HEK293 (cell line): ENCODE results near the gene STX18.
"Not testable (repeated sequence)": the region's sequence is repeated elsewhere in the genome, so short reads cannot be mapped to it uniquely, and the experiment has no call there.

Source experiments
- GLI2 ChIP-seq: fragments of 450-650 bp; formaldehyde crosslinking; IDR thresholded peaks from 2 replicates; pipeline ENCODE4; 2017; ENCODE audit warnings: missing biosample characterization, missing genetic modification characterization, low read depth, borderline replicate concordance
- YY1 ChIP-seq: fragments of 450-650 bp; formaldehyde crosslinking; IDR thresholded peaks from 2 replicates; pipeline ENCODE4 v1.5.1; 2018; ENCODE audit warnings: missing biosample characterization, missing genetic modification characterization
- ZBTB48 ChIP-seq: fragments of 450-650 bp; formaldehyde crosslinking; IDR thresholded peaks from 2 replicates; pipeline ENCODE4 v1.5.1; 2016; ENCODE audit warnings: missing biosample characterization, missing genetic modification characterization
- TF ChIP-seq, protein P1 (sequence below): fragments of 450-650 bp; formaldehyde crosslinking; IDR thresholded peaks from 2 replicates; pipeline ENCODE4 v1.5.1; 2016; ENCODE audit warnings: missing biosample characterization, missing genetic modification characterization

DNA sequence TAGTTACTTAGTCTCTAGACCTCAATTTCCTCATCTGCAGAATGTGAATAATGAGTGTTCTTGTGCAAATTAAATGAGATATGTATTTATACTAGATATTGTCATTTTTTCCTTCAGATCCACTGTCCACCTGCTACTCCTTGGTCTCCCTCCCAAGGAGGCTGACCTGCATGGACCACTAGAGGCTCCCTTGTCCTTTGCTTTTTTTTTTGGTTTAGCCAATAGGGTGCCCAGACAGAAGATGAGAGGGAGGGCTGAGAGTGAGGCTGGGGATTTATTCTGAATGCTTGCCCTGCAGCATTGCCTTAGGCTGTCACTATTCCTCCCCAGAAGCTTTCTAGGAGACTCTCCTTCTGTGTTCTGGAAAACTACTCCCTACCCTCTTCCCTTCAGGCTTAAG lies 24.5 kb upstream of the STX18 start:
- not testable (repeated sequence) for TF ChIP-seq ZBTB48 (tag by site-specific recombination); YY1; GLI2 (tag by site-specific recombination)
- TF ChIP-seq, protein P1, sequence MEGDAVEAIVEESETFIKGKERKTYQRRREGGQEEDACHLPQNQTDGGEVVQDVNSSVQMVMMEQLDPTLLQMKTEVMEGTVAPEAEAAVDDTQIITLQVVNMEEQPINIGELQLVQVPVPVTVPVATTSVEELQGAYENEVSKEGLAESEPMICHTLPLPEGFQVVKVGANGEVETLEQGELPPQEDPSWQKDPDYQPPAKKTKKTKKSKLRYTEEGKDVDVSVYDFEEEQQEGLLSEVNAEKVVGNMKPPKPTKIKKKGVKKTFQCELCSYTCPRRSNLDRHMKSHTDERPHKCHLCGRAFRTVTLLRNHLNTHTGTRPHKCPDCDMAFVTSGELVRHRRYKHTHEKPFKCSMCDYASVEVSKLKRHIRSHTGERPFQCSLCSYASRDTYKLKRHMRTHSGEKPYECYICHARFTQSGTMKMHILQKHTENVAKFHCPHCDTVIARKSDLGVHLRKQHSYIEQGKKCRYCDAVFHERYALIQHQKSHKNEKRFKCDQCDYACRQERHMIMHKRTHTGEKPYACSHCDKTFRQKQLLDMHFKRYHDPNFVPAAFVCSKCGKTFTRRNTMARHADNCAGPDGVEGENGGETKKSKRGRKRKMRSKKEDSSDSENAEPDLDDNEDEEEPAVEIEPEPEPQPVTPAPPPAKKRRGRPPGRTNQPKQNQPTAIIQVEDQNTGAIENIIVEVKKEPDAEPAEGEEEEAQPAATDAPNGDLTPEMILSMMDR (tag by site-specific recombination): not testable (repeated sequence)
